ENCODE measurements around the gene AGTRAP.

Gene AGTRAP

GRCh38 chr1:11761988-11762406, 26.1 kb downstream of the AGTRAP start, which contains the start of gene C1orf167:
TSS of gene C1orf167 (plus strand) at chr1:11762193. CDS start at chr1:11764401, 2,208 bp downstream.
- no peak for DNase-seq (ENCODE audit: low read depth, low spot score)

- no peak for DNase-seq (ENCODE audit: low read depth, low spot score)
Measured at GRCh38 chr1:11764115-11764514, 28.2 kb downstream of the AGTRAP start.

- DNase-seq (ENCODE audit: low read depth, low spot score), result no peak
Measured at GRCh38 chr1:11764519-11764918, 28.6 kb downstream of the AGTRAP start.

- no peak for DNase-seq (ENCODE audit: low read depth, low spot score)
Measured at GRCh38 chr1:11765661-11766428, 29.9 kb downstream of the AGTRAP start.

GRCh38 chr1:11766429-11766776, 30.5 kb downstream of the AGTRAP start:
- no peak for DNase-seq (ENCODE audit: low read depth, low spot score)

- no peak for DNase-seq (ENCODE audit: low read depth, low spot score)
Measured at GRCh38 chr1:11767922-11768704, 32.2 kb downstream of the AGTRAP start.

- DNase-seq (ENCODE audit: low read depth, low spot score), result no peak
Measured at GRCh38 chr1:11768821-11769220, 32.9 kb downstream of the AGTRAP start.

GRCh38 chr1:11769274-11769673, 33.3 kb downstream of the AGTRAP start:
- no peak for DNase-seq (ENCODE audit: low read depth, low spot score)

- DNase-seq (ENCODE audit: low read depth, low spot score), result no peak
Measured at GRCh38 chr1:11770011-11770410, 34.1 kb downstream of the AGTRAP start.

- DNase-seq (ENCODE audit: low read depth, low spot score), result no peak
Measured at GRCh38 chr1:11771481-11772043, 35.6 kb downstream of the AGTRAP start.

GRCh38 chr1:11772458-11772857, 36.5 kb downstream of the AGTRAP start:
- DNase-seq (ENCODE audit: low read depth, low spot score), result no peak

- DNase-seq (ENCODE audit: low read depth, low spot score), result no peak
Measured at GRCh38 chr1:11774753-11775152, 38.8 kb downstream of the AGTRAP start.

- DNase-seq (ENCODE audit: low read depth, low spot score), result no peak
Measured at GRCh38 chr1:11777658-11778322, 41.9 kb downstream of the AGTRAP start.

- no peak for DNase-seq (ENCODE audit: low read depth, low spot score)
Measured at GRCh38 chr1:11778336-11778735, 42.4 kb downstream of the AGTRAP start.

- DNase-seq (ENCODE audit: low read depth, low spot score), result no peak
Measured at GRCh38 chr1:11778844-11779623, 43.1 kb downstream of the AGTRAP start.

- DNase-seq (ENCODE audit: low read depth, low spot score), result no peak
Measured at GRCh38 chr1:11779715-11780379, 43.9 kb downstream of the AGTRAP start.

- DNase-seq (ENCODE audit: low read depth, low spot score), result no peak
Measured at GRCh38 chr1:11780380-11781147, 44.6 kb downstream of the AGTRAP start.

- no peak for DNase-seq (ENCODE audit: low read depth, low spot score)
Measured at GRCh38 chr1:11781297-11781696, 45.4 kb downstream of the AGTRAP start.

GRCh38 chr1:11782127-11782708, 46.3 kb downstream of the AGTRAP start:
- DNase-seq (ENCODE audit: low read depth, low spot score), result no peak

GRCh38 chr1:11783556-11783955, 47.6 kb downstream of the AGTRAP start:
- DNase-seq (ENCODE audit: low read depth, low spot score), result no peak

All from activated CD4-positive, CD25-positive, alpha-beta regulatory T cell treated with anti-CD3 and anti-CD28 coated beads, Interleukin-2, amount 50 U/mL, for 16 hours (primary cell).